Mesothelial cell of epicardium (in vitro differentiated cells): ENCODE measurements around the gene PPFIA4. TPM values are rescaled to one million over a fixed set of nuclear protein-coding genes. Genes with fewer than 3 reads are reported as not detected.
"Not testable (repeated sequence)": the region's sequence is repeated elsewhere in the genome, so short reads cannot be mapped to it uniquely, and the experiment has no call there.

Experiments
- DNase-seq, 2 experiments: peaks; one replicate each; pipeline ENCODE4 v3.0.0; 2021; ENCODE audit warnings: low spot score in 2 of 2; ENCODE audit not compliant: unreplicated experiment in 2 of 2
- H3K27ac Mint-ChIP-seq: 2 replicates; pipeline ENCODE4 v1.8.0; 2021; ENCODE audit warnings: mixed read lengths
- H3K27me3 Mint-ChIP-seq: 2 replicates; pipeline ENCODE4 v1.8.0; 2021; ENCODE audit warnings: low read depth, mixed read lengths
- H3K36me3 Mint-ChIP-seq: 2 replicates; pipeline ENCODE4 v1.8.0; 2021; ENCODE audit warnings: mixed read lengths
- H3K4me1 Mint-ChIP-seq: 2 replicates; pipeline ENCODE4 v1.8.0; 2021; ENCODE audit warnings: mixed read lengths
- H3K4me3 Mint-ChIP-seq: 2 replicates; pipeline ENCODE4 v1.8.0; 2021; ENCODE audit warnings: mild to moderate bottlenecking, moderate library complexity, mixed read lengths
- H3K9me3 Mint-ChIP-seq: 2 replicates; pipeline ENCODE4 v1.8.0; 2021; ENCODE audit warnings: mixed read lengths
- total RNA-seq: library from RNA; stranded (reverse); gene quantifications from 3 replicates; pipeline ENCODE4 v1.2.1, GENCODE V29; 2021
- TF ChIP-seq, protein P1 (sequence below): fragments of 200-600 bp; sonication (generic); IDR thresholded peaks from one replicate; pipeline ENCODE4 v1.5.0; 2021; ENCODE audit warnings: antibody characterized with exemption; ENCODE audit not compliant: unreplicated experiment

PPFIA4 gene
- total RNA-seq, 1 donor from 2014 or later, result 35.3 TPM

DNA sequence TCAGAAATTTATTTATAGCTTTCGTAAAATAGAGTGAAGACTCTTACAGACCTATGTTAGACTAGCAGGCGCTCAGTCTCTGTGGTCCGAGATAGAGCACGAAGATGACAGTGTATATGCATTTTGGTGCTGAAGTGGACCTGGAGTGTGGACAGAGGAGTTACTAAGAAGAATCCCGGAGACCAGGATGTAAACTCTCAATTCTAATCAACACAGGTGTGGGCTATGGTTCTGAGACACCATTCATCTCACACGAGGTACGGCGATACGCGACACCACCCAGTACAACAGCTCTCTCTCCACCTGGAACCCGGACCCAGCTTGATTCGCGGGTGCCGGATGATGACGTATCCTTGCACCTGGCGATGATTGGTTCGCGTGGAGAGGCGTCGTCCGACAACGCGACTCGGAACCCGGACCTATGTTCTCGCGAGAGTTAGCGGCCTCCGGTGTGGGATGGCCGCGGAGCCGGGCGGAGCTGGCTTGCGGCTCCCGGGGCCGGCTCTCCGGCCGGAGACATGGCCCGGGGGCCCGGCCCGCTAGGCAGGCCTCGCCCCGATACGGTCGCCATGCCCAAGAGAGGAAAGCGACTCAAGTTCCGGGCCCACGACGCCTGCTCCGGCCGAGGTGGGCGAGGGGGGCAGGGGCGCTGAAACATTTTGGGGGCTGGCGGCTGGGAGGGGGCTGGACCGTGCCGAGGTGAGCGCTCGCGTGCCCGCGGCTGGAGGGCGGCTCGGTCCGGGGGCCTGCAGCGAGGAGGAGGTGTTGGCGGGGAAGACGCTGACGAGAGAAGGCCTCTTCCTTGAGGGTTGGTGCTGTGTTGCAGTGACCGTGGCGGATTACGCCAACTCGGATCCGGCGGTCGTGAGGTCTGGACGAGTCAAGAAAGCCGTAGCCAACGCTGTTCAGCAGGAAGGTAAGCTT lies 19.1 kb upstream of the PPFIA4 start, which contains the start of gene TMEM183A:
TMEM183A (plus strand) TSS at position 427 of the 924 bp plus-strand sequence; CDS start at position 519, 92 bp downstream.
- H3K4me3 Mint-ChIP-seq, result peak within 1 kb of the TSS; percentile 95
- peak; percentile 91 to 94 for DNase-seq
- TF ChIP-seq, protein P1, sequence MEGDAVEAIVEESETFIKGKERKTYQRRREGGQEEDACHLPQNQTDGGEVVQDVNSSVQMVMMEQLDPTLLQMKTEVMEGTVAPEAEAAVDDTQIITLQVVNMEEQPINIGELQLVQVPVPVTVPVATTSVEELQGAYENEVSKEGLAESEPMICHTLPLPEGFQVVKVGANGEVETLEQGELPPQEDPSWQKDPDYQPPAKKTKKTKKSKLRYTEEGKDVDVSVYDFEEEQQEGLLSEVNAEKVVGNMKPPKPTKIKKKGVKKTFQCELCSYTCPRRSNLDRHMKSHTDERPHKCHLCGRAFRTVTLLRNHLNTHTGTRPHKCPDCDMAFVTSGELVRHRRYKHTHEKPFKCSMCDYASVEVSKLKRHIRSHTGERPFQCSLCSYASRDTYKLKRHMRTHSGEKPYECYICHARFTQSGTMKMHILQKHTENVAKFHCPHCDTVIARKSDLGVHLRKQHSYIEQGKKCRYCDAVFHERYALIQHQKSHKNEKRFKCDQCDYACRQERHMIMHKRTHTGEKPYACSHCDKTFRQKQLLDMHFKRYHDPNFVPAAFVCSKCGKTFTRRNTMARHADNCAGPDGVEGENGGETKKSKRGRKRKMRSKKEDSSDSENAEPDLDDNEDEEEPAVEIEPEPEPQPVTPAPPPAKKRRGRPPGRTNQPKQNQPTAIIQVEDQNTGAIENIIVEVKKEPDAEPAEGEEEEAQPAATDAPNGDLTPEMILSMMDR, result no peak
- H3K27me3 Mint-ChIP-seq, result no peaks in the 10 kb centered on the region
- H3K9me3 Mint-ChIP-seq, result peaks cover 7% of the 10 kb centered on the region
- peaks cover 18% of the 10 kb centered on the region for H3K4me1 Mint-ChIP-seq
- peak within 1 kb of the TSS; percentile 99 for H3K27ac Mint-ChIP-seq
- H3K36me3 Mint-ChIP-seq, result peaks cover 13% of the 10 kb centered on the region

- Mint-ChIP-seq H3K9me3 (peaks cover 7% of the 10 kb centered on the region), H3K27me3 (no peaks in the 10 kb centered on the region), H3K36me3 (peaks cover 23% of the 10 kb centered on the region), H3K27ac (no peak overlapping the region), H3K4me3 (peak overlapping the region; percentile 95), H3K4me1 (peaks cover 18% of the 10 kb centered on the region)
- no peak for DNase-seq
- TF ChIP-seq, protein P1, result no peak
These were observed 17.1 kb upstream of the PPFIA4 start for GRCh38 chr1:203009185-203009584.

GRCh38 chr1:203011582-203011981 lies 14.7 kb upstream of the PPFIA4 start:
- TF ChIP-seq, protein P1, result no peak
- Mint-ChIP-seq H3K36me3 (peaks cover 35% of the 10 kb centered on the region), H3K27ac (no peak overlapping the region), H3K9me3 (peaks cover 7% of the 10 kb centered on the region), H3K4me1 (peaks cover 12% of the 10 kb centered on the region), H3K4me3 (no peak overlapping the region), H3K27me3 (no peaks in the 10 kb centered on the region)
- DNase-seq, result no peak

- Mint-ChIP-seq H3K4me1 (no peaks in the 10 kb centered on the region), H3K4me3 (no peak overlapping the region), H3K9me3 (no peaks in the 10 kb centered on the region), H3K36me3 (peaks cover 49% of the 10 kb centered on the region), H3K27me3 (no peaks in the 10 kb centered on the region), H3K27ac (no peak overlapping the region)
- DNase-seq, result no peak
- TF ChIP-seq, protein P1, result no peak
These were observed 9.2 kb upstream of the PPFIA4 start for GRCh38 chr1:203017061-203017460.

- peaks cover 48% of the 10 kb centered on the region for H3K36me3 Mint-ChIP-seq
- H3K27ac Mint-ChIP-seq, result no peak overlapping the region
- DNase-seq, result no peak
- TF ChIP-seq, protein P1, result no peak
- H3K27me3 Mint-ChIP-seq, result no peaks in the 10 kb centered on the region
- H3K4me3 Mint-ChIP-seq, result no peak overlapping the region
- H3K9me3 Mint-ChIP-seq, result no peaks in the 10 kb centered on the region
- no peaks in the 10 kb centered on the region for H3K4me1 Mint-ChIP-seq
These were observed 8.6 kb upstream of the PPFIA4 start for GRCh38 chr1:203017692-203018091.

DNA sequence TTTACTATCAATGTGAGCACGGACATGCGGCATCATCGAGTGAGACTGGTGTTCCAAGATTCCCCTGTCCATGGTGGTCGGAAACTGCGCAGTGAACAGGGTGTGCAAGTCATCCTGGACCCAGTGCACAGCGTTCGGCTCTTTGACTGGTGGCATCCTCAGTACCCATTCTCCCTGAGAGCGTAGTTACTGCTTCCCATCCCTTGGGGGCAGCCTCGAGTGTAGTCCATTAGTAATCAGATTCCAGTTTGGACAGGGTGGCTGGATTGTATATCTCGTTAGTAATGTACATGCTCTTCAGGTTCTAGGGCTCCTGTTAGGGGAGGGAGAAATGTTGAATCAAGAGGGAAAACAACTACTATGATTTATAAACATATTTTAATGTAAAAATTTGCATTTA lies 3.4 kb upstream of the PPFIA4 start:
- peaks cover 24% of the 10 kb centered on the region for H3K36me3 Mint-ChIP-seq
- not testable (repeated sequence) for H3K27me3 Mint-ChIP-seq, H3K4me3 Mint-ChIP-seq, H3K9me3 Mint-ChIP-seq, H3K27ac Mint-ChIP-seq, DNase-seq
- peaks cover 10% of the 10 kb centered on the region for H3K4me1 Mint-ChIP-seq
